SU-DHL-6 (cell line): ENCODE results near the gene ZDHHC19.
"Not testable (repeated sequence)": the region's sequence is repeated elsewhere in the genome, so short reads cannot be mapped to it uniquely, and the experiment has no call there.

Experiments
- H2AFZ ChIP-seq: fragments of 200-600 bp; sonication (generic); 2 replicates; pipeline ENCODE4 v1.6.1; 2014; ENCODE audit warnings: low read depth, mild to moderate bottlenecking, moderate library complexity, mixed read lengths, antibody characterized with exemption, low read length; ENCODE audit not compliant: severe bottlenecking
- H3F3A ChIP-seq: fragments of 200-600 bp; shearing (Covaris generic); 2 replicates; pipeline ENCODE4 v1.6.0; 2016; ENCODE audit warnings: antibody characterized with exemption, mild to moderate bottlenecking; ENCODE audit not compliant: insufficient read depth
- H3K27ac ChIP-seq: fragments of 200-600 bp; sonication (generic); 2 replicates; pipeline ENCODE4 v1.5.1; 2016; ENCODE audit warnings: low read depth, mild to moderate bottlenecking, low read length, moderate library complexity, mixed read lengths
- H3K27me3 ChIP-seq: fragments of 200-600 bp; sonication (generic), shearing (Covaris generic); 2 replicates; pipeline ENCODE4 v1.6.0; 2014; ENCODE audit warnings: mild to moderate bottlenecking, low read length
- H3K36me3 ChIP-seq: fragments of 200-600 bp; sonication (generic); 2 replicates; pipeline ENCODE4 v1.6.1; 2014; ENCODE audit warnings: mild to moderate bottlenecking, low read length, mixed read lengths
- H3K4me2 ChIP-seq: fragments of 300-600, 200-600 bp; shearing (Covaris generic), sonication (generic); 2 replicates; pipeline ENCODE4 v1.6.0; 2014; ENCODE audit warnings: low read length, low read depth, mild to moderate bottlenecking; ENCODE audit not compliant: poor library complexity, severe bottlenecking
- H3K4me3 ChIP-seq: fragments of 200-600 bp; sonication (generic); 2 replicates; pipeline ENCODE4 v1.5.1; 2014; ENCODE audit warnings: antibody characterized with exemption, low read length, mild to moderate bottlenecking, mixed read lengths; ENCODE audit not compliant: insufficient read depth, poor library complexity, severe bottlenecking
- H3K79me2 ChIP-seq: fragments of 200-600 bp; sonication (generic); 2 replicates; pipeline ENCODE4 v1.6.1; 2014; ENCODE audit warnings: mild to moderate bottlenecking, low read length, moderate library complexity; ENCODE audit not compliant: insufficient read depth
- H3K9ac ChIP-seq: fragments of 200-600 bp; sonication (generic); 2 replicates; pipeline ENCODE4 v1.7.0; 2014; ENCODE audit warnings: mild to moderate bottlenecking, low read length
- H3K9me2 ChIP-seq: fragments of 200-600 bp; sonication (generic); replicated peaks from 2 replicates; pipeline ENCODE4 v1.6.1; 2014; ENCODE audit warnings: low read length; ENCODE audit not compliant: insufficient read depth
- H3K9me3 ChIP-seq: fragments of 200-600 bp; sonication (generic); 2 replicates; pipeline ENCODE4 v1.6.1; 2014; ENCODE audit warnings: low read length, mixed read lengths; ENCODE audit not compliant: insufficient read depth
- H4K20me1 ChIP-seq: fragments of 200-600 bp; sonication (generic); 2 replicates; pipeline ENCODE4 v1.6.1; 2014; ENCODE audit warnings: low read depth, mild to moderate bottlenecking, antibody characterized with exemption, low read length, moderate library complexity, mixed read lengths
- CTCF ChIP-seq: fragments of 200-600 bp; sonication (generic); IDR thresholded peaks from one replicate; pipeline ENCODE4 v1.5.1; 2017; ENCODE audit warnings: antibody characterized with exemption, mild to moderate bottlenecking, low read length, moderate library complexity; ENCODE audit not compliant: insufficient read depth, poor library complexity, severe bottlenecking
- EZH2phosphoT487 ChIP-seq: fragments of 200-600 bp; sonication (generic), shearing (Covaris generic); conservative IDR thresholded peaks from 2 replicates; pipeline ENCODE4 v1.6.1; 2018; ENCODE audit warnings: mild to moderate bottlenecking, antibody characterized with exemption, low read length, moderate library complexity, mixed read lengths

Gene ZDHHC19

GRCh38 chr3:196215493-196216020 is 4.4 kb upstream of the ZDHHC19 start:
- H3K79me2 ChIP-seq = no peaks in the 10 kb centered on the region
- no peaks in the 10 kb centered on the region for H3K9me3 ChIP-seq
- H3K36me3 ChIP-seq = no peaks in the 10 kb centered on the region
- TF ChIP-seq CTCF (no peak), EZH2phosphoT487 (no peak)
- no peak overlapping the region for H2AFZ ChIP-seq
- no peaks in the 10 kb centered on the region for H3K27me3 ChIP-seq
- H3K9ac ChIP-seq = no peak overlapping the region
- H3K27ac ChIP-seq = no peak overlapping the region
- H3K4me3 ChIP-seq = no peak overlapping the region
- H3F3A ChIP-seq = no peaks in the 10 kb centered on the region
- no peak overlapping the region for H3K4me2 ChIP-seq
- no peaks in the 10 kb centered on the region for H4K20me1 ChIP-seq
- no peaks in the 10 kb centered on the region for H3K9me2 ChIP-seq

- TF ChIP-seq CTCF = no peak
- H3K27me3 ChIP-seq = no peaks in the 10 kb centered on the region
- H2AFZ ChIP-seq = no peak overlapping the region
- no peaks in the 10 kb centered on the region for H4K20me1 ChIP-seq
- no peak overlapping the region for H3K4me2 ChIP-seq
- H3K9ac ChIP-seq = no peak overlapping the region
- H3K9me2 ChIP-seq = no peaks in the 10 kb centered on the region
- H3K36me3 ChIP-seq = no peaks in the 10 kb centered on the region
- no peak overlapping the region for H3K27ac ChIP-seq
- no peaks in the 10 kb centered on the region for H3F3A ChIP-seq
- no peaks in the 10 kb centered on the region for H3K9me3 ChIP-seq
- H3K79me2 ChIP-seq = no peaks in the 10 kb centered on the region
- H3K4me3 ChIP-seq = no peak overlapping the region
Measured at GRCh38 chr3:196214783-196215441, 3.7 kb upstream of the ZDHHC19 start.

- not testable (repeated sequence) for H3K36me3 ChIP-seq, H3K4me2 ChIP-seq, H2AFZ ChIP-seq, H3K4me3 ChIP-seq, H3F3A ChIP-seq, H3K27me3 ChIP-seq, H3K27ac ChIP-seq, H3K9me3 ChIP-seq, H3K9me2 ChIP-seq, H3K9ac ChIP-seq, H4K20me1 ChIP-seq, H3K79me2 ChIP-seq
Measured at GRCh38 chr3:196209944-196210672, 1.1 kb downstream of the ZDHHC19 start.
